RWPE2 (cell line): ENCODE data around the gene AP2M1.
A peak's percentile ranks its signal among the peaks of the same experiment; 100 is the strongest.

Experiments
- ATAC-seq: fragments of 200-7000 bp; cut with Tn5 transposase; 3 replicates; pipeline ENCODE4 v1.9.1; 2021; ENCODE audit warnings: low read depth
- DNase-seq: peaks from one replicate; pipeline ENCODE4 v3.0.0-alpha.2; 2020; ENCODE audit warnings: low spot score
- H3K27ac ChIP-seq: fragments of 450-650 bp; 2 replicates; pipeline ENCODE4 v1.5.1; 2017; ENCODE audit warnings: mild to moderate bottlenecking; ENCODE audit not compliant: poor library complexity, severe bottlenecking
- H3K27me3 ChIP-seq: fragments of 250-450 bp; sonication (Bioruptor Pico); 2 replicates; pipeline ENCODE4 v1.5.1; 2021; ENCODE audit warnings: mild to moderate bottlenecking, moderate library complexity; ENCODE audit not compliant: insufficient read depth, poor library complexity, severe bottlenecking
- H3K36me3 ChIP-seq: fragments of 250-450 bp; sonication (Bioruptor Pico); 2 replicates; pipeline ENCODE4 v1.5.1; 2020; ENCODE audit warnings: low read depth, mild to moderate bottlenecking, moderate library complexity
- H3K4me1 ChIP-seq: fragments of 250-450 bp; sonication (Bioruptor Pico); 2 replicates; pipeline ENCODE4 v1.5.1; 2021; ENCODE audit warnings: mild to moderate bottlenecking, moderate library complexity; ENCODE audit not compliant: insufficient read depth, poor library complexity, severe bottlenecking
- H3K4me3 ChIP-seq: fragments of 250-450 bp; sonication (Bioruptor Pico); 2 replicates; pipeline ENCODE4 v1.5.1; 2021; ENCODE audit warnings: mild to moderate bottlenecking, moderate library complexity; ENCODE audit not compliant: severe bottlenecking
- H3K9me3 ChIP-seq: fragments of 250-450 bp; sonication (Bioruptor Pico); 2 replicates; pipeline ENCODE4 v1.5.1; 2021; ENCODE audit warnings: mild to moderate bottlenecking, moderate library complexity; ENCODE audit not compliant: severe bottlenecking
- CTCF ChIP-seq: fragments of 450-650 bp; IDR thresholded peaks from one replicate; pipeline ENCODE4 v1.5.1; 2017; ENCODE audit warnings: mild to moderate bottlenecking, moderate library complexity; ENCODE audit not compliant: poor library complexity, severe bottlenecking

Gene AP2M1

GRCh38 chr3:184188080-184188479, 13.4 kb downstream of the AP2M1 start:
- ATAC-seq (no peak), DNase-seq (no peak)
- H3K9me3 ChIP-seq = no peaks in the 10 kb centered on the region
- no peak overlapping the region for H3K27ac ChIP-seq
- TF ChIP-seq CTCF = no peak
- H3K36me3 ChIP-seq = peaks cover 67% of the 10 kb centered on the region
- H3K27me3 ChIP-seq = no peaks in the 10 kb centered on the region
- peaks cover 3% of the 10 kb centered on the region for H3K4me1 ChIP-seq
- no peak overlapping the region for H3K4me3 ChIP-seq

GRCh38 chr3:184189421-184189820, 14.8 kb downstream of the AP2M1 start:
- no peak for TF ChIP-seq CTCF

GRCh38 chr3:184192889-184193288, 18.2 kb downstream of the AP2M1 start:
- no peak for ATAC-seq
- Histone ChIP-seq H3K4me1 (no peaks in the 10 kb centered on the region), H3K27ac (no peak overlapping the region), H3K27me3 (no peaks in the 10 kb centered on the region), H3K9me3 (no peaks in the 10 kb centered on the region), H3K36me3 (peaks cover 57% of the 10 kb centered on the region), H3K4me3 (no peak overlapping the region)
- no peak for TF ChIP-seq CTCF
- no peak for DNase-seq

More at GRCh38 chr3:184189421-184189820, 14.8 kb downstream of the AP2M1 start:
- no peaks in the 10 kb centered on the region for H3K9me3 ChIP-seq
- no peak overlapping the region for H3K27ac ChIP-seq
- peaks cover 69% of the 10 kb centered on the region for H3K36me3 ChIP-seq
- H3K27me3 ChIP-seq = no peaks in the 10 kb centered on the region
- no peak for ATAC-seq
- H3K4me3 ChIP-seq = no peak overlapping the region
- peaks cover 3% of the 10 kb centered on the region for H3K4me1 ChIP-seq
- DNase-seq = no peak

GRCh38 chr3:184193991-184194539, 19.4 kb downstream of the AP2M1 start:
- no peaks in the 10 kb centered on the region for H3K4me1 ChIP-seq
- H3K4me3 ChIP-seq = no peak overlapping the region
- H3K27ac ChIP-seq = no peak overlapping the region
- H3K27me3 ChIP-seq = no peaks in the 10 kb centered on the region
- H3K9me3 ChIP-seq = no peaks in the 10 kb centered on the region
- ATAC-seq = no peak
- no peak for DNase-seq
- no peak for TF ChIP-seq CTCF
- H3K36me3 ChIP-seq = peaks cover 45% of the 10 kb centered on the region

GRCh38 chr3:184196536-184196935, 21.9 kb downstream of the AP2M1 start:
- Histone ChIP-seq H3K36me3 (peaks cover 21% of the 10 kb centered on the region), H3K27ac (no peak overlapping the region), H3K9me3 (no peaks in the 10 kb centered on the region), H3K4me1 (no peaks in the 10 kb centered on the region), H3K27me3 (no peaks in the 10 kb centered on the region), H3K4me3 (no peak overlapping the region)
- ATAC-seq (peak; percentile 19; the same call in 2 of the 3 replicates), DNase-seq (no peak)
- no peak for TF ChIP-seq CTCF
